Urinary bladder (tissue), 4 donors: Measurements from ENCODE around the gene CDC42BPG. TPM values are rescaled to one million over a fixed set of nuclear protein-coding genes. Genes with fewer than 3 reads are reported as not detected.
"Not testable (repeated sequence)": the region's sequence is repeated elsewhere in the genome, so short reads cannot be mapped to it uniquely, and the experiment has no call there.

Source experiments
- DNase-seq: peaks from one replicate; pipeline ENCODE4 v3.0.0-alpha.2; 2015; ENCODE audit errors: extremely low spot score
- H3K27ac ChIP-seq: one replicate; pipeline ENCODE4 v1.5.1; 2013; ENCODE audit warnings: low read depth, mild to moderate bottlenecking, moderate library complexity
- H3K36me3 ChIP-seq: one replicate; pipeline ENCODE4 v1.6.1; 2013; ENCODE audit warnings: mild to moderate bottlenecking, moderate library complexity; ENCODE audit not compliant: insufficient read depth
- H3K4me1 ChIP-seq: one replicate; pipeline ENCODE4 v1.6.1; 2013; ENCODE audit warnings: mild to moderate bottlenecking, moderate library complexity; ENCODE audit not compliant: insufficient read depth
- H3K4me3 ChIP-seq: one replicate; pipeline ENCODE4 v1.5.1; 2013; ENCODE audit warnings: low read depth, low read length
- WGBS: extraction: QIAGEN DNeasy Blood & Tissue Kit; methylation state at CpG from one replicate; pipeline ENCODE4 v1.1.7; 2013; 5-methylcytosine and 5-hydroxymethylcytosine counted together
- polyA plus RNA-seq: library from polyadenylated mRNA; stranded (reverse); fragments of 200-250 nt; gene quantifications from one replicate; pipeline ENCODE4 v1.2.3, GENCODE V29; 2013
- total RNA-seq: library from RNA; depleted of rRNA; stranded (reverse); fragments of >200 nt; gene quantifications from one replicate; pipeline ENCODE4 v1.2.3, GENCODE V29; 2014
- donor health status: healthy with polysubstance abuse.
- donor health status: healthy.

The CDC42BPG gene
- total and polyA plus RNA-seq, 2 donors = 3.2 to 4.3 TPM

DNA sequence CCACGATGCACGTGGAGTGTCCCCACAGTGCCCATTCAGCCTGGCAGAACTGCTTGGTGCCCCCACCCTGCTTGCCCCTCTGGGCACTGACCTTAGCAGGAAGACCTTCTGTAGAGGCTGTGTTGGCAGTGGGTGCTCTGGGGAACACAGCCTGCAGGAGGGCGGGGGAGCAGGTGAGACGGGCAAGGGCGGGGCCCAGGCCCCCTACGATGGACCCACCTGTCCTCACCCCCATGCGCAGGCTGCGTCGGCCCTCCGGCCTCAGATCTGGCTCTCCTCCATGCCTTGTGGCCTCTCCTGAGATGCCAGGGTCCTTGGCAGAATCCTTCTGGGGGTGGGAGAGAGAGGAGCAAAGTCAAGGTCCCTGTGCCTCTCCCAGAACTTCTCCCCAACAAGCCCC, 10.9 kb downstream of the CDC42BPG start:
- WGBS = 91% methylated on average over 10 of the region's 10 CpGs
- H3K36me3 ChIP-seq = no peaks in the 10 kb centered on the region
- H3K4me3 ChIP-seq = no peak overlapping the region
- H3K27ac ChIP-seq = no peak overlapping the region
- no peaks in the 10 kb centered on the region for H3K4me1 ChIP-seq
- DNase-seq = no peak

DNA sequence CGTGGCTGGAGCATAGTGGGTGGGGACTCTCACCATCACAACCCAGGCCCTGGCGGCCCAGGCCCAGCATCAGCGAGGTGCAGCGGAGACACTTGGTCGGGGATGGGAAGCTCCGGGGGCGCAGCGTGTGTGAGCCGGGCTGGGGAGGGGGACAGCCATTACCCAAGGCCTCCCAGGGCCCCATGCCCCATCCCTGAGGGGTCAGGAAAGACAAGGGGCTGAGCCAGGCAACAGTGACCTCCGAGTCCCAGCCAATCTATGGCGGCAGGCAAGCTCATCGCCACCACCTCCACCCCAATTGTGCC, 11.3 kb downstream of the CDC42BPG start:
- 94% methylated on average over 12 of the region's 12 CpGs for WGBS
- Histone ChIP-seq H3K4me1 (no peaks in the 10 kb centered on the region), H3K27ac (no peak overlapping the region), H3K4me3 (no peak overlapping the region), H3K36me3 (no peaks in the 10 kb centered on the region)
- no peak for DNase-seq

DNA sequence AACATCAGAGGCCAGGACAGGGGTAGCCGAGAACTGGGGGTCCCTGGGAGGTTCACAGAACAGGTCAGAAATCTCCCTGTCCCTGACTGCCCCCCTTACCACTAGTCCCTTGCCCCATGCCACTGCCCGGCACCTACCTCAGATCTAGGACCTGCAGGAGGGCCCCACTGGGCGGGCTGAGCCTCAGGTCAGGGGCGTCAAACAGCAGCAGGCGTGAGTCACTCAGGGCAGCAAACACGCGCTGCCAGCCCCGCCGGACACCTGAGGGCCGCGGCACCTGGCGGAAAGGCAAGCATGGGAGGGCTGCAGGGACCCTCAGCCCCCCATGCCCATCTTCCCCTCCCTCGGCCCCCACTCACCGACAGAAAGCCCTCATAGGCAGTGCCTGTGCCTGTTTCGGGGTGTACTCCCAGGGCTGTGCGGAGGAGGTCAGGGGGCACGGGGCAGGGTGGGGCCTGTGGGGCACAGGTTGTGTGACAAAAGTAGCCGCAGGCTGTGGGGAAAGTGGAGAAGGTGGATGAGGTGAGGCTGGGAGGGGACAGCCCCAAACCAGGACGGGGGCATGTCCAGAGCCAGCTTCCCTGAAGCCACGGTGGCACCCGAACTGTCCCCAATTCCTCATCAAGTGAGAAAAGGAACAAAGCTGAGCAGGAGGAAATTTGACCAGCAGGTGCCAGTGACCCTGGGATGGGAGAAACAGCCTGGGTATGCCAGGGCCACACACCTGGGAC, 11.8 kb downstream of the CDC42BPG start:
- Histone ChIP-seq H3K4me1 (no peaks in the 10 kb centered on the region), H3K4me3 (no peak overlapping the region), H3K36me3 (no peaks in the 10 kb centered on the region), H3K27ac (no peak overlapping the region)
- WGBS = 95% methylated on average over 21 of the region's 21 CpGs
- DNase-seq = no peak

DNA sequence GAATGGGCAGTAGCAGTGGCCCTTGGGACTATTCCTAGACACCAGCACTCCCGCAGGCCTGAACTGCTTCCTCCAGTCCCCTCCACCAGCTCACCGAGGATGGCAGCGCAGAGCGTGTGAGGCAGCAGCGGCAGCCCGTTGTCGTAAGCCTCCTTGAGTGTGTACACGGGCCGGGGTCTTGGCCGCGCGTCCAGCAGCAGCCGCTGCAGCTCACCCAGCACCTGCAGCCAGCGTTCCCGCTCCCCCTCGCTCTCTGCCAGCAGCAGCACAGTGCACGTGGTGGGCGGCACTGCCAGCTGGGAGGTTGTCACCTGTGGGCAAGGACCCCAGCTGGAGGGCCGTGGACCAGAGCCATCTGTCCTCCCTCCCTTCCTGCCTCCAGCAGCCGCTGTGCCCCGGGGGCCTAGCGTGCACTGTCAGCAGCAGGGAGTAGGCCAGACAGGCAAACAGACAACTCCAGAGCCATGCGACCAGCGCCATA, 13.0 kb downstream of the CDC42BPG start:
- no peak for DNase-seq
- Histone ChIP-seq H3K4me1 (no peaks in the 10 kb centered on the region), H3K4me3 (no peak overlapping the region), H3K36me3 (no peaks in the 10 kb centered on the region), H3K27ac (no peak overlapping the region)
- WGBS = 86% methylated on average over 24 of the region's 24 CpGs

DNA sequence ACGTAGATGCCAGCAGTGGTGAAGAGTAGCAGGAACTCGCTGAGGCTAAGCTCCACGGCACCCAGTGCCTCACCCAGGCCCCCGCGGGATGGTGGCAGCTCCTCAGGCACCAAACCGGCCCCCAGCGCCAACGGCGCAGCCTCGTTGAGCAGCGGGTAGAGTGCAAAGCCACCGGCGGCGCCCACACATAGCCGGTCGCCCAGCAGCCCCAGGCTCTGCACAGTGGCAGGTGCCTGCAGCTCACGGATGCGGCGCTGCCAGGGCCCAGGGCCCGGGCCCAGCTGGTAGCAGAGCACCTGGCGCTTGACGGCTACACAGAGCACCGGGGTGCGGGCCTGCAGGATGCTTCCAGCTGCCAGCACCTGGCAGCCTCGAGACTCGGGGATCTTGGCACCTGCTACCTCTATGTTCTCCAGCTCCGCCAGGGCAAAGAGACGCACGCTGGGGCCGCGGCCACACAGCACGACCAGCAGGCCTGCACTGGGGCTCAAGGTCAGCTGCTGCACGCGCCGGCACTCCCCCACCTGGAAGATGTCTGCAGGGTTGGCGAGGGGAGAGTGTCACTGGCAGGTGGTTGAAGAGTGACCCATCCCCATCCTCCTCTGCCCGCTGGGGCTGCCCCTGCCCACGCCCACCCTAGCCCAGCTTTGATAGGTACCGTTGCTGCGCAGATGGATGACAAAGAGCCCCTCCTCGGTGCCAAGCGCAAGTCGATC, 14.8 kb downstream of the CDC42BPG start:
- Histone ChIP-seq H3K36me3 (no peaks in the 10 kb centered on the region), H3K27ac (no peak overlapping the region), H3K4me3 (no peak overlapping the region), H3K4me1 (no peaks in the 10 kb centered on the region)
- WGBS = 92% methylated on average over 43 of the region's 43 CpGs
- no peak for DNase-seq

DNA sequence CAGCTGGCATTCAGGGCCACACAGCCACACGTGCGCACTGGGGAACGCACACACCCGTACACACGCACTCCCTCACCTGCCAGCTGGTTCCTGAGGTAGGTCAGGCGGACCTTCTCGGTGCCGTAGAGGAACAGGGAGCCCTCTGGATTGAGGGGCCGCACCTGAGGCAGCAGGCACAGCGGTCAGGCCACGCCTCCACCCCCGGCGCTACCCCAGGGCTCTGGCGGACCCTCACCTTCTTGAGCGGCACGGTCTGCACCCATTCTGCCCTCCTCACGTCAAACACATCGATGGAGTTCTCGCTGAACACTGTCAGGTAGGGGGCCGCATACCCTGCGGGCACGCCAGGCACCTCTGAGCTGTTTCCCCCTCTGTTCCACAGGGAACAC, 17.0 kb downstream of the CDC42BPG start:
- WGBS = 92% methylated on average over 22 of the region's 22 CpGs

DNA sequence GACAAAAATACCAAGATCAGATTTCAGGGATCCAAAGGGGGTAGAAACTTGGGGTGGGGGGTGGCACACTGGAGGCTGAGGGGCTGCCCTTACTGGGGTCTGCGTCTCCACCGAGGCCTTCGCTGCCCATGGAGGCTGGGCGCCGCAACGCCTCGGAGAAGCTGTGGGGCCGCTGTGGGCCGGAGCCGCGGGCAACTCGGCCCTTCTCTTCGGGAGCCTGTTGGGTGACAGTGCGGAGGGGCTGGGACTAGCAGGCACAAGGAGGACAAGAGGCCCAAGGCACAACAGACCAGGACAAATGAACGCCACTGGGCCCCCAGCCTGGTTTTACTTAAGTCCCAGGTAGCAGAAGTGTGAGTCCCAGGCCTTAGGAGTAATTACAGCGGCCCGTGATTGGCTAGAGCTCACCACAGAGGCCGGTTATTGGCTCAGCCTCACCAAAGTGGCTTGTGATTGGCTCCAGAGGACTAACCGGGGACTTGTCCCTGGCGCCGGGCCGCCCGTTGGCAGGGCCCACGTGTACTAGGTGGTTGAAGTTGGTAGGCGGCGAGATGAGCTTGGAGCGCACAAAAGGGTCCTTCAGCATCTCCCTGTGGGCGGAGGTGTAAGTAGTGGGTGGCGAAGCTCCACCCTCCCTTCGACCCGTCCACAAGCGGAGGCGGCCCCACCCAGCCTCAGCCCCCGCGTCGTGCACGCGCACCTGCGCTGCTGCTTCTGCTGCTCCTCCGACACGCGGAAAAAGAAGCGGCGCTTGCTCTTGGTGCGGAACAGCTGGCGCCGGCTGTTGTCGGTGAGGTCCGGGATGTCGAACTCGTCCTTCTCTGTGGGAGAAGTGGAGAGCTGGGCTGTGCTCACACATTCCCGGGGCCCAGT, 17.6 kb downstream of the CDC42BPG start:
- no peaks in the 10 kb centered on the region for H3K36me3 ChIP-seq
- WGBS = 92% methylated on average over 52 of the region's 52 CpGs
- no peaks in the 10 kb centered on the region for H3K4me1 ChIP-seq
- H3K4me3 ChIP-seq = no peak overlapping the region
- DNase-seq = no peak
- no peak overlapping the region for H3K27ac ChIP-seq

More for the DNA sequence above, 17.0 kb downstream of the CDC42BPG start:
- no peak overlapping the region for H3K27ac ChIP-seq
- no peaks in the 10 kb centered on the region for H3K36me3 ChIP-seq
- no peak for DNase-seq
- no peak overlapping the region for H3K4me3 ChIP-seq
- no peaks in the 10 kb centered on the region for H3K4me1 ChIP-seq

DNA sequence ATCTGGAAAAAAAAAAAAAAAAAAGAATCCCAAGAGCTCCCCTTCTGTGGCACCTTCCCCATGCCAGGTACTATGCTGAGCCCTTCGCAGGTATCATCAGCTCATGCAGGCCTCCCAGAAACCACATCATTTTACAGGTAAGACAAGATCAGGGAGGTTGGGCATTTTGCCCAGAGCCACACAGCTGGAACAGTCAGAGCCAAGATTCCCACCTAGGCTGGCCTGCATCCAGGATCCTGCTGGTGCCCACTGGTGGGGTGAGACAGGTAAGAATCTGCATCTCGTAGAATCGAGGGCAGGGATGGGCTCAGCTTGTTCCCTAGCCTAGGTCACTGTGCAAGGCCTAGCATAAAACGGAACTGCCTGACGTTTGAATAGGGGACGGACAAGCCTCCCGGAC, 18.4 kb downstream of the CDC42BPG start:
- DNase-seq = no peak
- H3K4me1 ChIP-seq = no peaks in the 10 kb centered on the region
- 91% methylated on average over 7 of the region's 7 CpGs for WGBS

DNA sequence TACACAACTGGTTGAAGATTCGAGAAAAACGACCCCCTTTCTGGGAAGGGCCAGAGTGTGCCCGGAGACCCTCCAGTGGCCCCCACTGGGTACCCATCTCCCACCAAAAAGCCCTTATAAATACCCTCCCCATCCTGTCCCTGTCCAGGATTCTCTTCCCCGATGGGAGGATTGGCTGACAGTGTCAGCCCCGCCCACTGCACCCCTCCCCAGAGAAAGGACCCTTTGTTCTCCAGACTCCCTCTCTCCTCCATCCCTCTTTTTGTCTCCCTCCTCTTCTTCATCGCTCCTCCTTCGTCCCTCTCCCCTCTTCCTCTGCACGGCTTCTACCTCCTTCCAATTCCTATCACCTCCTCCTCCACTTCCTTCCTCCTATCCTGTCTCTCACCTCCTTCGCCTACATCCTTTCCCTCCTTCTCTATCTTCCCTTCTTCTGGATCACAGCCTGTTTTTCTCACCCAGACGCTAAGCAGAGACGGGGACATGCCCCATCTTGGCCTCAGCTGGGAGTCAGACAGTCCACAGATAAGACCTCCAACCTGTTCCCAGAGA, 20.8 kb downstream of the CDC42BPG start:
- no peaks in the 10 kb centered on the region for H3K4me1 ChIP-seq
- no peak for DNase-seq
- WGBS = 61% methylated on average over 11 of the region's 11 CpGs
- no peak overlapping the region for H3K27ac ChIP-seq
- no peaks in the 10 kb centered on the region for H3K36me3 ChIP-seq
- H3K4me3 ChIP-seq = no peak overlapping the region

More for the DNA sequence above, 18.4 kb downstream of the CDC42BPG start:
- Histone ChIP-seq H3K27ac (no peak overlapping the region), H3K36me3 (no peaks in the 10 kb centered on the region), H3K4me3 (no peak overlapping the region)

DNA sequence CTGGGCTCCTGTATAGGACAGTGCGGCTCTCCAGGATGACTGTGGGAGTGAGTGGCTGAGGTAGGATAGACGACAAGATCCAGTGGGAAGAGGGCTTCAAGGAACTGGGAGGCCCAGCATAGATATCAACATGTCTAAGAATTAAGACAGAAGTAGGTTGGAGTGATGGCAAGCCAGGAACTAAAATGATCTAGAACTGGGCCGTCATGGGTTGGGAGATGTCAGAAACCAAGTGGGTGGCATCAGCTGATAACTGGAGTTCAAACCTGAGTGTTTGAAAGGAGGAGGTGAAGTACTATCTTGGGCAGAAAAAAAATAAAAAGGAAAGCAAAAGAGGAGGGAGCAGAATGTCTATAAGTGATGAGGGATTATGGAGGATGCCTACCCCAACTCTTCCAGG, 27.0 kb downstream of the CDC42BPG start:
- WGBS = 84% methylated on average over 3 of the region's 3 CpGs
- no peak overlapping the region for H3K4me3 ChIP-seq
- H3K27ac ChIP-seq = no peak overlapping the region
- DNase-seq = no peak
- no peaks in the 10 kb centered on the region for H3K36me3 ChIP-seq
- no peaks in the 10 kb centered on the region for H3K4me1 ChIP-seq

DNA sequence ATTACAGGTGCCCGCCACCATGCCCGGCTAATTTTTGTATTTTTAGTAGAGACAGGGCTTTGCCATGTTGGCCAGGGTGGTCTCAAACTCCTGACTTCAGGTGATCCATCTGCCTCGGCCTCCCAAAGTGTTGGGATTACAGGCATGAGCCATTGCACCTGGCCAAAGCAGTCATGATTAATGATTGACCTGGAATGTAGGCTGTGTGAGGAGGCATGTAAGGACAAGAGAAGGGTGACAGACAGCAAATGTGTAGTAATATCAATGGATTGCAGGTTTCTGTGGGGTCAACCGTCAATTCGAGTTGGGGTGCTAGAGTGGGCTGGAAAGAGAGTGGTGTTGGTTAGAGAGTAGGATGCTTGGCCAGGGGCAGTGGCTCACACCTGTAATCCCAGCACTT, 29.0 kb downstream of the CDC42BPG start:
- not testable (repeated sequence) for H3K36me3 ChIP-seq, H3K27ac ChIP-seq, H3K4me1 ChIP-seq, DNase-seq, H3K4me3 ChIP-seq
- 79% methylated on average over 5 of the region's 5 CpGs for WGBS

DNA sequence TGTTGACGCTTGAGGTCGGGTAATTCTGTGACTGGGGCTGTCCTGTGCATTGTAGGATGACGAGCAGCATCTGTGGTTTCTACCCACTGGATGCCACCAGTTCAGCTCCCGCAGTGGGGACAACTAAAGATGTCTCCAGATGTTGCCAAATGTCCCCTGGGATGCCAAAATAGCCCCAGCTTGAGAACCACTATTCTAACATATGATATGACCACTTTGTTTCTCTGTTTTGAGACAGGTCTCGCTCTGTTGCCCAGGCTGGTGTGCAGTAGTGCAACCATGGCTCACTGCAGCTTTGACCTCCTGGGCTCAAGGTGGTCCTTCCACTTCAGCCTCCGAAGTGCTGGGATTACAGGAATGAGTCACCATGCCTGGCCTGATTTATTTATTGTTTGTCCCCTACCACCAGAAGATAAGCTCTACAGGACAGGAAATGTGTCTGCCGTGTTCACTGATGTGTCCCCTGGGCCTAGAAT, 29.7 kb downstream of the CDC42BPG start:
- Histone ChIP-seq H3K36me3 (no peaks in the 10 kb centered on the region), H3K27ac (no peak overlapping the region), H3K4me3 (no peak overlapping the region), H3K4me1 (no peaks in the 10 kb centered on the region)
- 51% methylated on average over 7 of the region's 7 CpGs for WGBS
- DNase-seq = no peak

DNA sequence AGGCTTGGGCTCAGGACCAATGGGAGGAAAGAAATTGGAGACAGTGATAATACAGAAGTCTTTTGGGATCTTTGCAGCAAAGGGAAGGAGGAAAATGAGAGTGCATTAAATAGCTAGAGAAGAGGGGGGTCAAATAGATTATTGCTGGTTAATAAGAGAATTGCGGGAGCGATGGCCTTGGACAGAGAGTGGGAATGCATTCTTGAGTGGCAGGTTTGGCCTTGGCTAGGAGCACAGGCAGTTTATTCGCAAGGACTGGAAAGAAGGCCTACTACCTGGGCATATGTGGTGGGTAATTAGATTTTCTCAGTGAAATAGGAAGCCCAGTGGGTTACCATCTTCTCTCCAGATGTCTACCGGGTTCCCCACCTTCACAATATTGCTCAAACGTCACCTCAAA, 30.6 kb downstream of the CDC42BPG start:
- no peak overlapping the region for H3K27ac ChIP-seq
- DNase-seq = no peak
- H3K4me3 ChIP-seq = no peak overlapping the region
- H3K4me1 ChIP-seq = no peaks in the 10 kb centered on the region
- 87% methylated on average over 5 of the region's 5 CpGs for WGBS
- no peaks in the 10 kb centered on the region for H3K36me3 ChIP-seq
